Testis (tissue), 3 donors: ENCODE results near the gene WDR93. TPM values are rescaled to one million over a fixed set of nuclear protein-coding genes. Genes with fewer than 3 reads are reported as not detected.

Experiments used
- DNase-seq: peaks from one replicate; pipeline ENCODE4 v3.0.0-alpha.2; 2019
- H3K27ac ChIP-seq, 2 donors: fragments of 200-600 bp; sonication (generic); one replicate each; pipeline ENCODE4 v1.5.1; 2019
- H3K27me3 ChIP-seq: fragments of 200-600 bp; sonication (generic); one replicate; pipeline ENCODE4 v1.5.1; 2019
- H3K36me3 ChIP-seq: fragments of 200-600 bp; sonication (generic); one replicate; pipeline ENCODE4 v1.5.1; 2017; ENCODE audit warnings: low read depth; ENCODE audit errors: missing control alignments
- H3K4me1 ChIP-seq: fragments of 200-600 bp; sonication (generic); one replicate; pipeline ENCODE4 v1.5.1; 2019
- H3K4me3 ChIP-seq, 2 donors: fragments of 200-600 bp; sonication (generic); one replicate each; pipeline ENCODE4 v1.5.1; 2017 to 2019
- H3K9me3 ChIP-seq: fragments of 200-600 bp; sonication (generic); one replicate; pipeline ENCODE4 v1.5.1; 2017
- CTCF ChIP-seq, 3 experiments: fragments of 450-650 bp in 2 of 3; fragments of 200-600 bp in 1 of 3; sonication (generic) in 1 of 3; IDR thresholded peaks; one replicate each; pipeline ENCODE4 v1.5.1; 2016 to 2019; ENCODE audit warnings: antibody characterized with exemption in 3 of 3, mild to moderate bottlenecking in 2 of 3, moderate library complexity in 1 of 3
- POLR2A ChIP-seq: fragments of 450-650 bp; IDR thresholded peaks from one replicate; pipeline ENCODE4 v1.6.1; 2017; ENCODE audit warnings: antibody characterized with exemption, mild to moderate bottlenecking, moderate library complexity
- WGBS, 2 donors: methylation state at CpG; one replicate each; pipeline ENCODE4 v1.1.5; 2018; 5-methylcytosine and 5-hydroxymethylcytosine counted together
- intact Hi-C: fragments of 100-400 bp; cut with DNase I; formaldehyde crosslinking; loops from one replicate; pipeline ENCODE4 v1.15.1; 2023; ENCODE audit warnings: low total_unique reads
- polyA plus RNA-seq: library from polyadenylated mRNA; stranded (reverse); fragments of 350-450 nt; fragmentation: Illumina TruSeq; extraction: RNeasy Lipid Tissue Mini Kit (QIAGEN cat#74804); gene quantifications from one replicate; pipeline ENCODE4 v1.2.3, GENCODE V29; 2014; ENCODE audit warnings: low read depth, low replicate concordance; ENCODE audit not compliant: insufficient read depth
- total RNA-seq, 2 donors: library from RNA; depleted of rRNA; stranded (reverse); fragments of >200 nt; gene quantifications; one replicate each; pipeline ENCODE4 v1.2.3, GENCODE V29; 2016

The WDR93 gene
- total and polyA plus RNA-seq, 3 donors from 2014 or later: 8.1 to 31.9 (median 12.3) TPM

DNA sequence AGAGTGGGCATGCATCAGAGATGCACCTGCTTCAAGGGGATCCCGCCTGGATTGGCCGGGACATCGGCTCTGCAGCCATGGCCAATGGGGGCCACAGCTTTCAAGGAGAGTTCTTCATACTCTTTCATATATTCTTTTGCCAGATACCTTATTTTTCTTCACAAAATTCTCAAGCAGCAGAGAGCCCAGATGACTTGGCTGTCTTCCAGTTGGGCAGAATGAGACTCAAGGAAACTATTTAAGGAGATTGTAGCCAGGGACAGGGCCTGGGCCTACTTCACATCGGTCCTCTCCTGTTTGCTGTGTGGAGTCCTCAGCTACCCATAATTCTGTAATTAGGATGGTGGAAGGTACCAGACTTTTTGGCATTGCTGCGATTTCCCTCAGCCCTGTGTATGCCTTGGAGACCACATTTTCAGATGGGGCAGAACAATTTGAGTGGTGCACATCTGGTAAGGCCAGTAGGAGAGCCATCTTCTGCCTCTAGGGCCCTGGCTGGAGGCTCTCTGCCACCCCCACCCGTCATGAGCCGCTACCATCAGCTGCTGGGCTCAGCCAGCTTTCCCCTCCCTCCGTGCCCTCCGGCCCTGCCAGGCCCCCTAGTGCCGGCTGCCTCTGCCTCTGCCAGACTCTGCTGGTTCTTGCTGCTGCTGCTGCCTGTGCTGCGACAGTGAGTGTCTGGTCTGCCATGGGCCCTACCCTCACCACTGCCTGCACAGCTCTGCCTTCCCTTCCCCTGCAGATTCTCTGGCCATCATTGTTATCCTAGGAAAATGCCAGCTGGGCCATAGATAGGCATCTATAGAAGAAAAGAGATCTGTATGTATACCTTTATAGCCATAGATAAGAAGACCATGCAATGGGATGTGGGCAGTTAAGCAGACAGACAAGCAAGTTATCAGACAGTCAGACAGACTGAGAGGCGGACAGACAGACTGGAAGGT is 18.1 kb upstream of the WDR93 start:
- TF ChIP-seq CTCF (IDR thresholded peaks at IDR 0.05) (no peak), POLR2A (no peak)
- no peak overlapping the region for H3K27ac ChIP-seq
- WGBS, 2 donors: 82 to 89% methylated on average over 7 to 12 of the region's 12 CpGs
- peak; percentile 52 for DNase-seq
- no peaks in the 10 kb centered on the region for H3K9me3 ChIP-seq
- no peak overlapping the region for H3K4me3 ChIP-seq
- no peaks in the 10 kb centered on the region for H3K4me1 ChIP-seq
- intact Hi-C loops: no loop called here
- H3K27me3 ChIP-seq: no peaks in the 10 kb centered on the region
- no peaks in the 10 kb centered on the region for H3K36me3 ChIP-seq

DNA sequence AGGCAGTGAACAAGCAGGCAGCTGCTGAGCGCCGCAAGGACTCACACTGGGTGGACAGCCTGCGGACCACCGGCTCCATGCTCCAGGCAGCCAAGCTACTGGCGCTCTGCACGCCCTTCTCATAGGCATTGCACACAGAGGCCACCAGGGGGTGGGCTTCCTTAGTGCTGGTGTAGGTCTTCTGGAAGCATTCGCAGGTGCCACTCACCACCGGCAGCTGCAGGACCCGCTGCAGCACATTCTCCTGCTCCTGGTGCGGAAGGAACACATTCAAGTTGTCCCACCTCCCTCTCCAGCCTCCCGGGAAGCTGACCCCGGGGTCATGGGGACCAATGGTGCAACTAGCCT is 17.5 kb upstream of the WDR93 start:
- Histone ChIP-seq H3K27me3 (no peaks in the 10 kb centered on the region), H3K27ac (no peak overlapping the region), H3K4me1 (no peaks in the 10 kb centered on the region), H3K36me3 (no peaks in the 10 kb centered on the region), H3K9me3 (no peaks in the 10 kb centered on the region), H3K4me3 (no peak overlapping the region)
- TF ChIP-seq POLR2A: no peak
- peak in 1 of 3 experiments; percentile 11 for TF ChIP-seq CTCF (IDR thresholded peaks at IDR 0.05)
- DNase-seq: no peak
- intact Hi-C loops: no loop called here
- WGBS, 2 donors: 77 to 84% methylated on average over 9 to 12 of the region's 12 CpGs

- no peaks in the 10 kb centered on the region for H3K9me3 ChIP-seq
- DNase-seq: no peak
- intact Hi-C loops: no loop called here
- no peaks in the 10 kb centered on the region for H3K36me3 ChIP-seq
- H3K27me3 ChIP-seq: no peaks in the 10 kb centered on the region
- 83 to 88% methylated on average over 4 of the region's 4 CpGs for WGBS, 2 donors
- H3K4me3 ChIP-seq: no peak overlapping the region
- TF ChIP-seq CTCF (IDR thresholded peaks at IDR 0.05) (no peak), POLR2A (no peak)
- H3K27ac ChIP-seq: no peak overlapping the region
- no peaks in the 10 kb centered on the region for H3K4me1 ChIP-seq
These were observed 16.1 kb upstream of the WDR93 start for GRCh38 chr15:89674526-89674925.

DNA sequence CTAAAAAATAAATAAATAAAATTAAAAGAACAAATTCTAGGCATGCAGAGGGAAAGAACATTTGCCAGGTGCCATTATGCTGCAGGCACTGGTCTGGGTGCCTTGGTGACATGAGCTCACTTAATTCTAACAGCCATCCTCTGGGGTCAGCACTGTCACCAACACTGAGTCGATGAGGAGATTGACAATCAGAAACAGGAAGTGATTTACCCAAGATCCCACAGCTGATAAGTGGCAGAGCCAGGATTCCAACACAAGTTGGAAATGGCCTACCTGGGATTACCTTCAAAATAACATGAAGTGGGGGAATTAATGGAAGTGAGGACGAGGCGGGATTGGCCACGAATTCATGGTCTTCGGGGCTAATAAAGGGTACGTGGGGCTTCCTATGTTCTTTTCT is 15.0 kb upstream of the WDR93 start:
- no peaks in the 10 kb centered on the region for H3K4me1 ChIP-seq
- TF ChIP-seq CTCF (IDR thresholded peaks at IDR 0.05) (no peak), POLR2A (no peak)
- H3K9me3 ChIP-seq: no peaks in the 10 kb centered on the region
- intact Hi-C loops: no loop called here
- H3K27me3 ChIP-seq: no peaks in the 10 kb centered on the region
- no peak overlapping the region for H3K27ac ChIP-seq
- no peak overlapping the region for H3K4me3 ChIP-seq
- WGBS, 2 donors: 95 to 96% methylated on average over 6 of the region's 6 CpGs
- no peaks in the 10 kb centered on the region for H3K36me3 ChIP-seq
- DNase-seq: no peak

GRCh38 chr15:89677381-89677780 is 13.2 kb upstream of the WDR93 start:
- H3K9me3 ChIP-seq: no peaks in the 10 kb centered on the region
- no peaks in the 10 kb centered on the region for H3K36me3 ChIP-seq
- no peak overlapping the region for H3K27ac ChIP-seq
- WGBS, 2 donors: 97 to 100% methylated on average over 1 of the region's 1 CpG
- no peak overlapping the region for H3K4me3 ChIP-seq
- H3K27me3 ChIP-seq: no peaks in the 10 kb centered on the region
- intact Hi-C loops: no loop called here
- no peak for DNase-seq
- no peak for TF ChIP-seq CTCF (IDR thresholded peaks at IDR 0.05)
- TF ChIP-seq POLR2A: no peak
- no peaks in the 10 kb centered on the region for H3K4me1 ChIP-seq
